ENCODE results near the gene ESRRG. TPM values are rescaled to one million over a fixed set of nuclear protein-coding genes. Genes with fewer than 3 reads are reported as not detected.
"Not testable (repeated sequence)": the region's sequence is repeated elsewhere in the genome, so short reads cannot be mapped to it uniquely, and the experiment has no call there.

ESRRG gene
- total RNA-seq, 1 experiment from 2014 or later, result not detected

- H3K27ac ChIP-seq, result no peak overlapping the region
- no peaks in the 10 kb centered on the region for H3K36me3 ChIP-seq
- no peak overlapping the region for H3K4me3 ChIP-seq
- H3K9me3 ChIP-seq (replicated peaks), result no peaks in the 10 kb centered on the region
- H3K4me1 ChIP-seq (replicated peaks), result no peaks in the 10 kb centered on the region
- no peak for DNase-seq (ENCODE audit: low read depth in 1 of 2, low spot score in 2 of 2)
- peaks cover 2% of the 10 kb centered on the region; the same call in 1 of the 2 replicates for H3K27me3 ChIP-seq (replicated peaks)
Measured at GRCh38 chr1:216555653-216556052, 167.6 kb downstream of the ESRRG start.

DNA sequence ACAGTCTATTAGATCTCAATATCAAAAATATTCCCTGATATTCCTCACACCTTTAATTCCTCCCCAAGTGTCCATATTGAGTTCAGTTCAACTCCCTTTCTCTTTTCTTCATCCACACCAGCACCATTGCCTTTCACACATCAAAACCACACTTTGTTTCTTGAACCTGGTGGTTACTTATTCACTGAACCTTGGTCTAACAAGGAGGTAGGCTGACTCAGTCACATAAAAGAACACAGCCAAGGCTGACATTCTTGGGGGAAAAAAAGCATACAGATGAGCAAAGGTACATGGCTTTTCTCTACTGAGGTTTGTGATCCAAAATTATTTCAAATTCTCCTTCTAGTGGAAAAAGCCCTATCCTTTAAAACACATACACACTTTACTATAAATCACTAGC lies 168.3 kb downstream of the ESRRG start:
- Histone ChIP-seq H3K4me3 (no peak overlapping the region), H3K27ac (no peak overlapping the region), H3K27me3 (replicated peaks) (no peaks in the 10 kb centered on the region; the same call in 1 of the 2 replicates), H3K36me3 (no peaks in the 10 kb centered on the region), H3K9me3 (replicated peaks) (no peaks in the 10 kb centered on the region), H3K4me1 (replicated peaks) (no peaks in the 10 kb centered on the region)
- no peak for DNase-seq (ENCODE audit: low read depth in 1 of 2, low spot score in 2 of 2)

DNA sequence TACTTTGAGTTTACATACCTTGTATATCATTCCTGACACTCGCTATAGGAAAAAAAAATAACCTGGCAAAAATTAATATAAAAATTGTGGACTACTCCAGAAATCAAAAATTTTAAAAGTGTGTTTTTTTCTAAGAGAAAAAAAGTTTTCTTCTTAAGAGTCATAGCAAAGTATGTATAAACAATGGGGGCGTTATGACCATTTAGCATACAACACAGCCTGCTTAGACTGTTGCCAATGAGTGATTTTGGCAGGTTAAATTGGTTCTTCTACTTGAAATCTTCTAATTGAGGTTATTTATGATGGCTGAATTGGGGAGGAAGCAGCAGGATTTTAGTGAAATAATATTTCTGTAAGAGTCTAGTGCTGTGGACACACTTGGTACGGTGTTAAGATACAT lies 169.5 kb downstream of the ESRRG start:
- H3K4me1 ChIP-seq (replicated peaks), result no peaks in the 10 kb centered on the region
- no peaks in the 10 kb centered on the region; the same call in 1 of the 2 replicates for H3K27me3 ChIP-seq (replicated peaks)
- H3K4me3 ChIP-seq, result no peak overlapping the region
- no peak overlapping the region for H3K27ac ChIP-seq
- no peak for DNase-seq (ENCODE audit: low read depth in 1 of 2, low spot score in 2 of 2)
- no peaks in the 10 kb centered on the region for H3K9me3 ChIP-seq (replicated peaks)
- H3K36me3 ChIP-seq, result no peaks in the 10 kb centered on the region

GRCh38 chr1:216553040-216553439 lies 170.2 kb downstream of the ESRRG start:
- Histone ChIP-seq H3K27me3 (replicated peaks) (no peaks in the 10 kb centered on the region; the same call in 1 of the 2 replicates), H3K4me3 (no peak overlapping the region), H3K4me1 (replicated peaks) (no peaks in the 10 kb centered on the region), H3K9me3 (replicated peaks) (no peaks in the 10 kb centered on the region), H3K27ac (no peak overlapping the region), H3K36me3 (no peaks in the 10 kb centered on the region)
- DNase-seq (ENCODE audit: low read depth in 1 of 2, low spot score in 2 of 2), result no peak

- DNase-seq (ENCODE audit: low read depth in 1 of 2, low spot score in 2 of 2), result no peak
- H3K27me3 ChIP-seq (replicated peaks), result no peaks in the 10 kb centered on the region; the same call in 1 of the 2 replicates
- no peak overlapping the region for H3K27ac ChIP-seq
- no peak overlapping the region for H3K4me3 ChIP-seq
- H3K9me3 ChIP-seq (replicated peaks), result no peaks in the 10 kb centered on the region
- no peaks in the 10 kb centered on the region for H3K4me1 ChIP-seq (replicated peaks)
- H3K36me3 ChIP-seq, result no peaks in the 10 kb centered on the region
Measured at GRCh38 chr1:216549796-216550195, 173.4 kb downstream of the ESRRG start.

GRCh38 chr1:216542741-216543140 lies 180.5 kb downstream of the ESRRG start:
- no peak overlapping the region for H3K27ac ChIP-seq
- no peak for DNase-seq (ENCODE audit: low read depth in 1 of 2, low spot score in 2 of 2)
- no peaks in the 10 kb centered on the region for H3K9me3 ChIP-seq (replicated peaks)

GRCh38 chr1:216542263-216542662 lies 181.0 kb downstream of the ESRRG start:
- DNase-seq (ENCODE audit: low read depth in 1 of 2, low spot score in 2 of 2), result no peak
- Histone ChIP-seq H3K9me3 (replicated peaks) (no peaks in the 10 kb centered on the region), H3K27ac (no peak overlapping the region), H3K27me3 (replicated peaks) (0 out of 2 replicates have a peak, but pooled peaks cover 4% of the 10 kb centered on the region), H3K36me3 (no peaks in the 10 kb centered on the region), H3K4me1 (replicated peaks) (no peaks in the 10 kb centered on the region), H3K4me3 (no peak overlapping the region)

More at GRCh38 chr1:216542741-216543140, 180.5 kb downstream of the ESRRG start:
- 0 out of 2 replicates have a peak, but pooled peaks cover 4% of the 10 kb centered on the region for H3K27me3 ChIP-seq (replicated peaks)
- no peaks in the 10 kb centered on the region for H3K4me1 ChIP-seq (replicated peaks)
- H3K36me3 ChIP-seq, result no peaks in the 10 kb centered on the region
- no peak overlapping the region for H3K4me3 ChIP-seq

DNA sequence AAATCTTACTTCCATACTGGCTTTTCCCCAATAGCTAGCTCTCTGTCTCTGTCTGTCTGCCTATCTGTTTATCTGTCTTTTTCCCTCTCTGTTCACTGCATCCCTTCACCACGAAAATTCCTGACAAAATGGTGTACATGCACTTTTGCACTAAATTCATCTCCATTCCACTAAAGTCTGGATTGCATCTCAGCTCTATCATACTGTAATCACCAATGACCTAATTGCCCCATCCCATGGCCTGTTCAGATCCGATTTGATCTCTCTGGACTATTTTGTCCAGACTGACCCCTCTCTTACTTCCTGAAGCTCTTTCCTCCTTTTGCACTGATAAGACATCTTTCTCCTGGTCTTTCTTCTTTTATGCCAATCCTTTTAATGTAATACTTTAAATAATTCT lies 187.5 kb downstream of the ESRRG start:
- Histone ChIP-seq H3K27ac (no peak overlapping the region), H3K27me3 (replicated peaks) (peaks cover 3% of the 10 kb centered on the region; the same call in 1 of the 2 replicates), H3K4me3 (no peak overlapping the region), H3K36me3 (no peaks in the 10 kb centered on the region), H3K9me3 (replicated peaks) (no peaks in the 10 kb centered on the region), H3K4me1 (replicated peaks) (no peaks in the 10 kb centered on the region)
- no peak for DNase-seq (ENCODE audit: low read depth in 1 of 2, low spot score in 2 of 2)

GRCh38 chr1:216535059-216535458 lies 188.2 kb downstream of the ESRRG start:
- Histone ChIP-seq H3K27me3 (replicated peaks) (peaks cover 3% of the 10 kb centered on the region; the same call in 1 of the 2 replicates), H3K9me3 (replicated peaks) (no peaks in the 10 kb centered on the region), H3K4me1 (replicated peaks) (no peaks in the 10 kb centered on the region), H3K27ac (no peak overlapping the region), H3K36me3 (no peaks in the 10 kb centered on the region), H3K4me3 (no peak overlapping the region)
- DNase-seq (ENCODE audit: low read depth in 1 of 2, low spot score in 2 of 2), result no peak

DNA sequence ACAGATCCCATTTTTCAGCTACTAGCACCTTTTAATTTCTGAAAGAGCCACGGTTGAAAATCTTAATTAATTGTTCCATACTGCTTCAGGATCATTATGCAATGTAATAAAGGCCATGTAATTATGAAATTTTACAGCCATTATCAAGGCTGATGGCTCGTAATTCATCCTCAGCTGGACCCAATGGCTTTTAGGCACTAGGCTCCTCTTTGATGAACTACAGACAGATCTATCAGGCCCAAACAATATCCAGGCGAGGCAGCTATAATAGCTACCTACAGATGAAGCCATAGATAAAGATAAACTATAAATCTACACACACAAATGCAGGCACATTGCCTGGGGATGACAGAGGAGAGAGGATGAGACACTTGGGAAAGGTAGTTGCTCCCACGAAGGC lies 189.5 kb downstream of the ESRRG start:
- DNase-seq (ENCODE audit: low read depth in 1 of 2, low spot score in 2 of 2), result no peak
- Histone ChIP-seq H3K9me3 (replicated peaks) (no peaks in the 10 kb centered on the region), H3K4me1 (replicated peaks) (no peaks in the 10 kb centered on the region), H3K27ac (no peak overlapping the region), H3K27me3 (replicated peaks) (peaks cover 3% of the 10 kb centered on the region; the same call in 1 of the 2 replicates), H3K36me3 (no peaks in the 10 kb centered on the region), H3K4me3 (no peak overlapping the region)

GRCh38 chr1:216532251-216532798 lies 190.9 kb downstream of the ESRRG start:
- Histone ChIP-seq H3K36me3 (no peaks in the 10 kb centered on the region), H3K27ac (no peak overlapping the region), H3K9me3 (replicated peaks) (no peaks in the 10 kb centered on the region), H3K27me3 (replicated peaks) (peaks cover 3% of the 10 kb centered on the region; the same call in 1 of the 2 replicates), H3K4me1 (replicated peaks) (no peaks in the 10 kb centered on the region), H3K4me3 (no peak overlapping the region)
- no peak for DNase-seq (ENCODE audit: low read depth in 1 of 2, low spot score in 2 of 2)

DNA sequence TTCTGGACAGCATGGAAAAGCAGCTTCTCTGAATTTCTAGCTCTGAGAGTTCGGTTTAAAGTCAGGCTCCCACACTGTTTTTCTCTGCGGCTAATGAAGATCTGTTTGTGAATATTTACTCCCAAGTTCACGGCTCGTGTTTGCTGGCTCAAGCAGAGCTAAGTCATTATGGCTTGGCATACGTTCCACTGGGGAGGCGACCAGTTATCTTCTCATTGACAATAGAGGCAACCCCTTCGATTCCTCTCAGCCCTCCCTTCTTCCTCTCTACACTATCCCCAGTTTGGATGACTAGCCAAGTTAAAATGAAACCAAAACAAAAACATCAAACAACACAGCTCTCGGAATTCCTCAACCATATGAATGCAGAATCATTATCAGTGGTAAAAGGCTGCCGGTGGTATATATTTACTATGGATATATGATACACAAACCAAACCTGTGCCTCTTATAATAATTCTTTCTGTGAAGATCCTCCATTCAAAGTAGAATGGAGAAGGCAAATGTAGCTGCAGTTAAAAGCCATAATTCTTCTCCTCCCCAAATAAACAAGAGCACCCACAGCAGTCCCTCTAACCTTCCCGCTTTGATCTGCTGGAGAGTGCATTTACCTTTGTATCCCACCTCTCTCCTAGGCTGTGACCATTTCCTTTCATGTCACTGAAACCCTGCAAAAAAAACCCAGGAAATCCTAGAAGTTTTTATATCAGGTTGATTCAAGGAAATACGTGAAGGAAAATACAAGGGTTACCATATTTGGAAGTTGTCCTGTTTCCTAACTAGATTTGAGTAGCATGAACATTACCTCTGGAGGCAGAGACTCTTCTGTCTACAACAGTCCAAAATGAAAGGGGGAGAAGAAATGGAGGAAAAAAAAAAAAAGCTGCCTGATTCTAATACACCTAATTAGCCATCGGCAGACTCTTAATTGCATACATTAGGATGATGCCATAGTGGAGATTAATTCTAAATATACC lies 191.7 kb downstream of the ESRRG start:
- peak in 1 of 2 experiments; percentile 43 for DNase-seq (ENCODE audit: low read depth in 1 of 2, low spot score in 2 of 2)
- Histone ChIP-seq H3K4me3 (peak overlapping the region; percentile 38), H3K36me3 (no peaks in the 10 kb centered on the region), H3K4me1 (replicated peaks) (no peaks in the 10 kb centered on the region), H3K27ac (peak overlapping the region; percentile 14), H3K9me3 (replicated peaks) (no peaks in the 10 kb centered on the region), H3K27me3 (replicated peaks) (peaks cover 3% of the 10 kb centered on the region; the same call in 1 of the 2 replicates)

DNA sequence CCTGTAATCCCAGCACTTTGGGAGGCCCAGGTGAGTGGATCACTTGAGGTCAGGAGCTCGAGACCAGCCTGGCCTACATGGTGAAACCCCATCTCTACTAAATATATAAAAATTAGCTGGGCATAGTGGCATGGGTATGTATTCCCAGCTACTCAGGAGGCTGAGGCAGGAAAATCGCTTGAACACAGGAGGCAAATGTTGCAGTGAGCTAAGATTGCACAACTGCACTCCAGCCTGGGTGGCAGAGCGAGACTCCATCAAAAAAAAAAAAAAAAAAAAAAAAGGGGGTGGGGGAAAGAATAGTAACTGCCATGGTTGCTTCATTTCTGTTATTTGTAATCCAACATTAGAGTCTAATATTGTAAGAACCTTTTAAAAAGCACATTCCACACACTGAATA lies 193.4 kb downstream of the ESRRG start:
- H3K36me3 ChIP-seq; H3K27me3 ChIP-seq (replicated peaks); H3K27ac ChIP-seq; H3K4me3 ChIP-seq; H3K9me3 ChIP-seq (replicated peaks); H3K4me1 ChIP-seq (replicated peaks); DNase-seq (ENCODE audit: low read depth in 1 of 2, low spot score in 2 of 2): not testable (repeated sequence)

DNA sequence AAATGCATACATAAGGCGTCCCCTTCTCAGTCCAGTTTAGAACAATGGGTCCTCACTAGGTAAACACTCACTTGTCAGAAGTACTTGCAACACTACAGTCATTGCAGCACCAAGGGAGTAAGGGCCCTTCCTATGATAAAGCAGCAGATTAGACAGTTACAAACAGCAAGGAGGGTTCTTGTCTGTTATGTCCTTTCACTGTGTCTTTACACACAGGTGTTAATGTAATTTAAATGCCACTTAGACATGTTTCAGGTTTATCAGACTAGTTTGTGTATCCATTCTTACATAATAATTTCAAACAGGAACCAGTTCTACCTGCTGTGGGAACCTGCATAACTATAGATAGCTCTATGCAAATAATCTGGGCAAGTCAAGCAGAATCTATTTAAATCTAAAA lies 194.4 kb downstream of the ESRRG start:
- no peak for DNase-seq (ENCODE audit: low read depth in 1 of 2, low spot score in 2 of 2)
- Histone ChIP-seq H3K27me3 (replicated peaks) (no peaks in the 10 kb centered on the region), H3K9me3 (replicated peaks) (no peaks in the 10 kb centered on the region), H3K36me3 (no peaks in the 10 kb centered on the region), H3K27ac (no peak overlapping the region), H3K4me3 (no peak overlapping the region), H3K4me1 (replicated peaks) (no peaks in the 10 kb centered on the region)

Measured in SJSA1 (cell line).